ENCODE data around the gene TNNT2.

TNNT2 gene

GRCh38 chr1:201404722-201405483, 27.4 kb upstream of the TNNT2 start:
- H3K4me3 ChIP-seq (ENCODE audit: low read depth, low read length), result no peak overlapping the region
- DNase-seq (ENCODE audit: low read depth, low spot score), result no peak
- TF ChIP-seq CTCF (IDR thresholded peaks at IDR 0.05; ENCODE audit: low read depth, low read length), result no peak
- in situ Hi-C loops (cut with HindIII; ENCODE audit: low sequenced_read_pairs), result no loop called here

- no peak overlapping the region for H3K4me3 ChIP-seq (ENCODE audit: low read depth, low read length)
- DNase-seq (ENCODE audit: low read depth, low spot score), result no peak
- in situ Hi-C loops (cut with HindIII; ENCODE audit: low sequenced_read_pairs), result no loop called here
Measured at GRCh38 chr1:201404055-201404454, 26.6 kb upstream of the TNNT2 start.

GRCh38 chr1:201403359-201403758, 25.9 kb upstream of the TNNT2 start:
- in situ Hi-C loops (cut with HindIII; ENCODE audit: low sequenced_read_pairs), result no loop called here
- TF ChIP-seq CTCF (IDR thresholded peaks at IDR 0.05; ENCODE audit: low read depth, low read length), result no peak
- H3K4me3 ChIP-seq (ENCODE audit: low read depth, low read length), result no peak overlapping the region
- DNase-seq (ENCODE audit: low read depth, low spot score), result no peak

More at GRCh38 chr1:201404055-201404454, 26.6 kb upstream of the TNNT2 start:
- TF ChIP-seq CTCF (IDR thresholded peaks at IDR 0.05; ENCODE audit: low read depth, low read length), result no peak

GRCh38 chr1:201401700-201402099, 24.2 kb upstream of the TNNT2 start:
- H3K4me3 ChIP-seq (ENCODE audit: low read depth, low read length), result no peak overlapping the region
- TF ChIP-seq CTCF (IDR thresholded peaks at IDR 0.05; ENCODE audit: low read depth, low read length), result no peak
- no peak for DNase-seq (ENCODE audit: low read depth, low spot score)
- in situ Hi-C loops (cut with HindIII; ENCODE audit: low sequenced_read_pairs), result no loop called here

GRCh38 chr1:201400852-201401230, 23.4 kb upstream of the TNNT2 start:
- H3K4me3 ChIP-seq (ENCODE audit: low read depth, low read length), result no peak overlapping the region
- in situ Hi-C loops (cut with HindIII; ENCODE audit: low sequenced_read_pairs), result no loop called here
- TF ChIP-seq CTCF (IDR thresholded peaks at IDR 0.05; ENCODE audit: low read depth, low read length), result no peak
- DNase-seq (ENCODE audit: low read depth, low spot score), result no peak

- H3K4me3 ChIP-seq (ENCODE audit: low read depth, low read length), result no peak overlapping the region
- no peak for DNase-seq (ENCODE audit: low read depth, low spot score)
- in situ Hi-C loops (cut with HindIII; ENCODE audit: low sequenced_read_pairs), result no loop called here
- TF ChIP-seq CTCF (IDR thresholded peaks at IDR 0.05; ENCODE audit: low read depth, low read length), result no peak
Measured at GRCh38 chr1:201400212-201400851, 22.9 kb upstream of the TNNT2 start.

Measured in astrocyte of the spinal cord (primary cell).